HS-5 (cell line): Measurements from ENCODE around the gene HOXC11.

Source experiments
- DNase-seq: peaks from one replicate; pipeline ENCODE4 v3.0.0-alpha.2; 2012; ENCODE audit warnings: low read depth

Gene HOXC11

GRCh38 chr12:53956914-53957536 is 15.9 kb upstream of the HOXC11 start:
- DNase-seq = no peak

- no peak for DNase-seq
These were observed 14.8 kb upstream of the HOXC11 start for GRCh38 chr12:53958128-53958527.

GRCh38 chr12:53959314-53959713 is 13.6 kb upstream of the HOXC11 start:
- no peak for DNase-seq

- DNase-seq = no peak
These were observed 12.5 kb upstream of the HOXC11 start for GRCh38 chr12:53960187-53961024.

GRCh38 chr12:53961025-53961761 is 11.7 kb upstream of the HOXC11 start:
- no peak for DNase-seq

GRCh38 chr12:53963005-53963404 is 9.9 kb upstream of the HOXC11 start:
- DNase-seq = no peak

GRCh38 chr12:53963434-53964314 is 9.3 kb upstream of the HOXC11 start:
- DNase-seq = no peak

- DNase-seq = no peak
These were observed 8.6 kb upstream of the HOXC11 start for GRCh38 chr12:53964315-53964713.

GRCh38 chr12:53965281-53966084 is 7.4 kb upstream of the HOXC11 start:
- DNase-seq = no peak

- DNase-seq = no peak
These were observed 6.9 kb upstream of the HOXC11 start for GRCh38 chr12:53966085-53966384.

- DNase-seq = no peak
These were observed 6.4 kb upstream of the HOXC11 start for GRCh38 chr12:53966385-53967133.

GRCh38 chr12:53967421-53967925 is 5.5 kb upstream of the HOXC11 start:
- DNase-seq = no peak

- no peak for DNase-seq
These were observed 4.5 kb upstream of the HOXC11 start for GRCh38 chr12:53968214-53969127.

- DNase-seq = no peak
These were observed 3.2 kb upstream of the HOXC11 start for GRCh38 chr12:53969588-53970259.

- no peak for DNase-seq
These were observed 2.5 kb upstream of the HOXC11 start for GRCh38 chr12:53970451-53970850.

GRCh38 chr12:53971129-53971528 is 1.8 kb upstream of the HOXC11 start:
- DNase-seq = no peak

GRCh38 chr12:53971686-53972085 is 1.2 kb upstream of the HOXC11 start:
- no peak for DNase-seq

- DNase-seq = no peak
These were observed 699 bp upstream of the HOXC11 start for GRCh38 chr12:53972152-53972702.
